NCI-H2227 (cell line): ENCODE measurements around the gene MGLL.

ENCODE experiments used
- DNase-seq: peaks from one replicate; lab custom pipeline; 2025; ENCODE audit not compliant: unreplicated experiment; lab: John Stamatoyannopoulos, UW

MGLL gene

GRCh38 chr3:127822041-127822681 is at the start of gene MGLL:
Gene MGLL, minus strand, starts transcription at chr3:127822515. Its CDS starts 197 bp downstream, at chr3:127822318.
- DNase-seq: peak; percentile 26

- DNase-seq: no peak
Observed at GRCh38 chr3:127870156-127870555, 47.8 kb upstream of the MGLL start.

- DNase-seq: no peak
Observed at GRCh38 chr3:127867986-127868385, 45.7 kb upstream of the MGLL start.

- no peak for DNase-seq
Observed at GRCh38 chr3:127867412-127867811, 45.1 kb upstream of the MGLL start.

GRCh38 chr3:127865941-127866340 is 43.6 kb upstream of the MGLL start:
- no peak for DNase-seq

GRCh38 chr3:127860211-127860696 is 37.9 kb upstream of the MGLL start:
- peak; percentile 45 for DNase-seq

- peak; percentile 45 for DNase-seq
Observed at GRCh38 chr3:127859730-127860129, 37.4 kb upstream of the MGLL start.

GRCh38 chr3:127858937-127859336 is 36.6 kb upstream of the MGLL start:
- no peak for DNase-seq

GRCh38 chr3:127858521-127858920 is 36.2 kb upstream of the MGLL start:
- DNase-seq: no peak

GRCh38 chr3:127857333-127857732 is 35.0 kb upstream of the MGLL start:
- no peak for DNase-seq

GRCh38 chr3:127856801-127857200 is 34.5 kb upstream of the MGLL start:
- no peak for DNase-seq

- DNase-seq: no peak
Observed at GRCh38 chr3:127855246-127855645, 32.9 kb upstream of the MGLL start.

GRCh38 chr3:127853681-127854080 is 31.4 kb upstream of the MGLL start:
- no peak for DNase-seq

GRCh38 chr3:127851899-127852298 is 29.6 kb upstream of the MGLL start:
- DNase-seq: peak; percentile 73

- DNase-seq: peak; percentile 73
Observed at GRCh38 chr3:127849368-127849767, 27.1 kb upstream of the MGLL start.

- DNase-seq: peak; percentile 23
Observed at GRCh38 chr3:127848131-127849129, 26.1 kb upstream of the MGLL start.

GRCh38 chr3:127847236-127847720 is 25.0 kb upstream of the MGLL start:
- DNase-seq: no peak

- DNase-seq: no peak
Observed at GRCh38 chr3:127846576-127846975, 24.3 kb upstream of the MGLL start.

GRCh38 chr3:127844326-127844942 is 22.1 kb upstream of the MGLL start:
- no peak for DNase-seq

- no peak for DNase-seq
Observed at GRCh38 chr3:127840671-127841070, 18.4 kb upstream of the MGLL start.

GRCh38 chr3:127839099-127839498 is 16.8 kb upstream of the MGLL start:
- DNase-seq: no peak
